Bronchial epithelial cell (primary cell): ENCODE measurements around the gene ANKS1B. TPM values are rescaled to one million over a fixed set of nuclear protein-coding genes. Genes with fewer than 3 reads are reported as not detected.

Experiments
- DNase-seq: peaks from one replicate; pipeline ENCODE4 v3.0.0-alpha.2; 2010; ENCODE audit warnings: low read depth
- FAIRE-seq: peaks from 2 replicates; lab custom pipeline; 2011; peaks lifted over from hg19 to GRCh38; lab: Jason Lieb, UNC
- H3K27me3 ChIP-seq: 2 replicates; pipeline ENCODE4 v1.5.1; 2011; ENCODE audit warnings: low read length; ENCODE audit not compliant: control insufficient read depth, insufficient read depth
- H3K36me3 ChIP-seq: 2 replicates; pipeline ENCODE4 v1.5.1; 2011; ENCODE audit warnings: low read length; ENCODE audit not compliant: control insufficient read depth, insufficient read depth
- H3K4me3 ChIP-seq: 2 replicates; pipeline ENCODE4 v1.5.1; 2011; ENCODE audit warnings: mild to moderate bottlenecking, low read depth, low read length, control low read depth
- CTCF ChIP-seq: IDR thresholded peaks from 2 replicates; pipeline ENCODE4 v1.5.1; 2011; ENCODE audit warnings: mild to moderate bottlenecking, moderate library complexity, low read length, control low read depth, inconsistent platforms; ENCODE audit not compliant: insufficient read depth, severe bottlenecking
- total RNA-seq: library from RNA; depleted of rRNA; stranded (reverse); fragments of >200 nt; gene quantifications from 2 replicates; pipeline ENCODE4 v1.2.1, GENCODE V29; 2014

The ANKS1B gene
- total RNA-seq, 1 donor from 2014 or later, result 0.26 TPM

- Histone ChIP-seq H3K4me3 (no peak overlapping the region), H3K27me3 (no peaks in the 10 kb centered on the region), H3K36me3 (no peaks in the 10 kb centered on the region)
- no peak for TF ChIP-seq CTCF
- DNase-seq, result no peak
- no peak for FAIRE-seq
Observed at GRCh38 chr12:99122959-99123358, 861.8 kb downstream of the ANKS1B start.

- TF ChIP-seq CTCF, result no peak
- FAIRE-seq, result no peak
- no peaks in the 10 kb centered on the region for H3K36me3 ChIP-seq
Observed at GRCh38 chr12:99122496-99122895, 862.2 kb downstream of the ANKS1B start.

GRCh38 chr12:99121546-99121945 lies 863.2 kb downstream of the ANKS1B start:
- H3K27me3 ChIP-seq, result no peaks in the 10 kb centered on the region
- DNase-seq (no peak), FAIRE-seq (no peak)
- H3K4me3 ChIP-seq, result no peak overlapping the region
- no peak for TF ChIP-seq CTCF
- no peaks in the 10 kb centered on the region for H3K36me3 ChIP-seq

More at GRCh38 chr12:99122496-99122895, 862.2 kb downstream of the ANKS1B start:
- H3K27me3 ChIP-seq, result no peaks in the 10 kb centered on the region
- H3K4me3 ChIP-seq, result no peak overlapping the region
- DNase-seq, result no peak

GRCh38 chr12:99119943-99120342 lies 864.8 kb downstream of the ANKS1B start:
- Histone ChIP-seq H3K36me3 (no peaks in the 10 kb centered on the region), H3K27me3 (no peaks in the 10 kb centered on the region), H3K4me3 (no peak overlapping the region)
- no peak for TF ChIP-seq CTCF
- no peak for DNase-seq
- FAIRE-seq, result no peak

GRCh38 chr12:99119449-99119848 lies 865.3 kb downstream of the ANKS1B start:
- FAIRE-seq (no peak), DNase-seq (no peak)
- H3K27me3 ChIP-seq, result no peaks in the 10 kb centered on the region
- no peak overlapping the region for H3K4me3 ChIP-seq
- H3K36me3 ChIP-seq, result no peaks in the 10 kb centered on the region
- TF ChIP-seq CTCF, result no peak

GRCh38 chr12:99111600-99111999 lies 873.1 kb downstream of the ANKS1B start:
- TF ChIP-seq CTCF, result no peak
- Histone ChIP-seq H3K36me3 (no peaks in the 10 kb centered on the region), H3K27me3 (no peaks in the 10 kb centered on the region), H3K4me3 (no peak overlapping the region)
- DNase-seq, result no peak
- FAIRE-seq, result no peak
